GM06990 (cell line): Measurements from ENCODE around the gene ZNF580.
A peak's percentile ranks its signal among the peaks of the same experiment; 100 is the strongest.

ENCODE experiments used
- DNase-seq: peaks from one replicate; pipeline ENCODE4 v3.0.0-alpha.2; 2011; ENCODE audit not compliant: insufficient read length; ENCODE audit errors: extremely low read depth
- H3K27me3 ChIP-seq: replicated peaks from 2 replicates; pipeline ENCODE4 v1.6.0; 2011; ENCODE audit warnings: low read length; ENCODE audit not compliant: control insufficient read depth, insufficient read depth
- H3K36me3 ChIP-seq: 2 replicates; pipeline ENCODE4 v1.5.1; 2011; ENCODE audit warnings: low read length; ENCODE audit not compliant: control insufficient read depth, insufficient read depth
- H3K4me3 ChIP-seq: replicated peaks from 2 replicates; pipeline ENCODE4 v1.5.1; 2011; ENCODE audit warnings: low read depth, mild to moderate bottlenecking, control low read depth, low read length
- TF ChIP-seq, protein P1 (sequence below): IDR thresholded peaks from 2 replicates; pipeline ENCODE4 v1.5.1; 2011; ENCODE audit warnings: low read length, control low read depth, mild to moderate bottlenecking, inconsistent platforms; ENCODE audit not compliant: insufficient read depth, poor library complexity, severe bottlenecking

ZNF580 gene

DNA sequence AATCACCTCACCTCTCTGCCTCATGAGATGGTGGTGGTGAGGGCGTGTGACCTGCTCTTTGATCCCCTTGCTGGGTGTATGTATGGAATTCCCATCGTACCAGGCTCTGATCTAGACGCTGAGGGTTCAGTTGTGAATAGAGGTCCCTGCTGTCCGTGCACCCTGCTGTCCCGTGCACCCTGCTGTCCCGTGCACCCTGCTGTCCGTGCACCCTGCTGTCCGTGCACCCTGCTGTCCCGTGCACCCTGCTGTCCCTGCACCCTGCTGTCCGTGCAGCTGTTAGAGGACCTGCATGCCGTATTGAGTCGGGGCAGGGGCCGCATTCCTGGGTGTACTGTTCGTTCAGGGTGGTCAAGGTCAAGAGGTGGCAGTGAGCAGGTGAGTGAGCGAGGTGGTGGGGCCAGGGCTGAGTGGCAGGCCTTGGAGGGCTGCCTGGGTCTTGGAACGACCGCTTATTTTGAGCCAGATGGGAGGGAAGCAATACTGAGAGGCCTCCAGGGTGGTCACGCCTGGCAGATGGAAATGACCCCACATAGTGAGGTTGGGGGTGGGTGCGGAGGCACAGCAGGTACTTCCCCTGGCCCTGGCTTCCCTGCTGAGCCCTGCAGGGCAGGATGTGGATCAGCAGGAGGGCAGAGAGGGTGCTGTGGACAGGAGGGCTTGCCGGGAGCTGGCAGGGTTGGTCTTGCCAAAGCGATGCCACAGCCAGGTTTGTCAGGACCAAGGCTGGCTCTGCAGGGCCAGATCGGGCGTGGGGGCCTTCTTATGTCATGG lies 29.7 kb downstream of the ZNF580 start:
- peak; percentile 37 for DNase-seq
- TF ChIP-seq, protein P1, sequence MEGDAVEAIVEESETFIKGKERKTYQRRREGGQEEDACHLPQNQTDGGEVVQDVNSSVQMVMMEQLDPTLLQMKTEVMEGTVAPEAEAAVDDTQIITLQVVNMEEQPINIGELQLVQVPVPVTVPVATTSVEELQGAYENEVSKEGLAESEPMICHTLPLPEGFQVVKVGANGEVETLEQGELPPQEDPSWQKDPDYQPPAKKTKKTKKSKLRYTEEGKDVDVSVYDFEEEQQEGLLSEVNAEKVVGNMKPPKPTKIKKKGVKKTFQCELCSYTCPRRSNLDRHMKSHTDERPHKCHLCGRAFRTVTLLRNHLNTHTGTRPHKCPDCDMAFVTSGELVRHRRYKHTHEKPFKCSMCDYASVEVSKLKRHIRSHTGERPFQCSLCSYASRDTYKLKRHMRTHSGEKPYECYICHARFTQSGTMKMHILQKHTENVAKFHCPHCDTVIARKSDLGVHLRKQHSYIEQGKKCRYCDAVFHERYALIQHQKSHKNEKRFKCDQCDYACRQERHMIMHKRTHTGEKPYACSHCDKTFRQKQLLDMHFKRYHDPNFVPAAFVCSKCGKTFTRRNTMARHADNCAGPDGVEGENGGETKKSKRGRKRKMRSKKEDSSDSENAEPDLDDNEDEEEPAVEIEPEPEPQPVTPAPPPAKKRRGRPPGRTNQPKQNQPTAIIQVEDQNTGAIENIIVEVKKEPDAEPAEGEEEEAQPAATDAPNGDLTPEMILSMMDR = no peak
- no peaks in the 10 kb centered on the region for H3K27me3 ChIP-seq
- H3K4me3 ChIP-seq = no peak overlapping the region
- H3K36me3 ChIP-seq = peaks cover 52% of the 10 kb centered on the region

DNA sequence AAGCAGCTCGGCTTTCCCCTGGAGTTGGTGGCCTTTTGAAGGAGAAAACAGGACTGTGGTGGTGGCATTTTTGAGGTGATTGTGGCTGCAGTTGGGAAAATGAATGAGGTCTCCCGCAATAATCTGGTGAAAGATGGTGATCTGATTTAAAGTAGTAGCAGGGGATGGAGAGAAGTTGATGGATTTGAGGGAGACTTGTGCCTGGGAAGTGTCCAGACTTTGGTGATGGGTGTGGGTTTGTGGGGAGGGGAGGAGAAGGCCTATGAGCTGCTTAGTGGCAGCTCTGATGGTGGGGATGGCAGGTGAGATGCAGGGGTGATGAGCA lies 30.2 kb downstream of the ZNF580 start:
- Histone ChIP-seq H3K4me3 (no peak overlapping the region), H3K36me3 (peaks cover 49% of the 10 kb centered on the region), H3K27me3 (no peaks in the 10 kb centered on the region)
- TF ChIP-seq, protein P1 = no peak
- DNase-seq = no peak

DNA sequence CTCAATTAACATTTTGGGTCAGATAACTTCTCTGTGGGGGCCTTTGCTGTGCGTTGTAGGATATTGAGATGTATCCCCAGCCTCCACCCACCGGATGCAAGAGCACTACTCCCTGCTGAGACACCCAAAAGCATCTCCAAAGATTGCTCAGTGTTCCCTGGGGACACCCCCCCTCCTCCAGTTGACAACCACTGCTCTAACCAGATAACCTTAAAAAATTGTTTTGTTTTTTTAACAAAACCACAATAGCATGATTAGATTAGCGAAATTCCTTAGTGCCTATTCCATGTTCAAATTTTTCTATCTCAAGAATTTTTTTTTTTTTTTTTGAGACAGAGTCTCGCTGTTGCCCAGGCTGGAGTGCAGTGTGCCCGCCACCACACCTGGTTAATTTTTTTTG lies 31.6 kb downstream of the ZNF580 start:
- TF ChIP-seq, protein P1 = no peak
- no peaks in the 10 kb centered on the region for H3K27me3 ChIP-seq
- H3K36me3 ChIP-seq = peaks cover 38% of the 10 kb centered on the region
- DNase-seq = no peak
- no peak overlapping the region for H3K4me3 ChIP-seq

DNA sequence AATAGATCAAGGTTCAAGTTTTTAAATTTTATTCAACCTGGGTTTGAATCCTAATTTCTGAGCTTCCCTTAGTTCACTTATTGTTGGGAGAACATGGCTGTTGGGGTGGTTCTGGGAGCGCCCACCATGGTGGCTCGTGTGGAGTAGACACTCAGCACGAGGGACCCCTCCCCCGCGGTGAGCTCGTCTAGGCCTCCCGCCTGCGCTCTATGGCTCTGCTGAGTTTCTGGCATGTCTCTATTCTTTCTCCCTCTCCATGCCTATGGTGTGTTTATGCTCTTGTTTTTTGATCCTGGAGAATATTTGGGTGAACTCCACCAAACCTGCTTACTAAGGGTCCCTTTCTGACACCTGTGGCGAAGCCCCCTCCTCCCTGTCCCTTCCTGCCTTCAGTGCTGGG lies 32.7 kb downstream of the ZNF580 start:
- TF ChIP-seq, protein P1 = no peak
- no peak overlapping the region for H3K4me3 ChIP-seq

DNA sequence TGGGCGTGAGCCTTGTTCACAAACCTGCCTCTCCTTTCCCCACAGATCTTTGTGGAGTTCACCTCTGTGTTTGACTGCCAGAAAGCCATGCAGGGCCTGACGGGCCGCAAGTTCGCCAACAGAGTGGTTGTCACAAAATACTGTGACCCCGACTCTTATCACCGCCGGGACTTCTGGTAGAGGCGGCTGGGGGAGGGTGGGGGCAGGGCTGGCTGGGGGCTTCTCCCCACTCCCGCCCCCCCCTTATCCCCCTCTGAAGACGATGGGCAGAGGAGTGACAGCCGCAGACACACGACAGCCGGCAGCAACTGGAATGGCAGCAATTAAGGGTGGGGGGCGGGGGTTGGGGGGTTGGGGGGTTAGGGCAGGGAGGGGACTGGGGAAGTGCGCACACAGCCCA lies 33.1 kb downstream of the ZNF580 start:
- peaks cover 32% of the 10 kb centered on the region for H3K36me3 ChIP-seq
- H3K4me3 ChIP-seq = no peak overlapping the region
- no peak for DNase-seq

More for the DNA sequence above, 32.7 kb downstream of the ZNF580 start:
- DNase-seq = no peak
- Histone ChIP-seq H3K36me3 (peaks cover 33% of the 10 kb centered on the region), H3K27me3 (no peaks in the 10 kb centered on the region)

More for the DNA sequence above, 33.1 kb downstream of the ZNF580 start:
- no peaks in the 10 kb centered on the region for H3K27me3 ChIP-seq
- TF ChIP-seq, protein P1 = no peak
